WTC11 (cell line): ENCODE measurements around the gene FNDC11. TPM values are rescaled to one million over a fixed set of nuclear protein-coding genes. Genes with fewer than 3 reads are reported as not detected.

ENCODE experiments used
- ATAC-seq: fragments of 200-7000 bp; cut with Tn5 transposase; 2 replicates; pipeline ENCODE4 v1.10.0; 2021; ENCODE audit warnings: mild to moderate bottlenecking, moderate library complexity
- CTCF ChIA-PET: fragments of 300-600 bp; sonication (Branson Sonifier 250); formaldehyde crosslinking; loops from one replicate; lab custom pipeline; 2021; ENCODE audit warnings: antibody characterized with exemption; lab: Charles Lee
- POLR2A ChIA-PET: fragments of 350-600 bp; sonication (Branson Sonifier 250); formaldehyde crosslinking; loops from one replicate; lab custom pipeline; 2021; ENCODE audit warnings: antibody characterized with exemption; lab: Charles Lee
- DNase-seq: peaks from one replicate; pipeline ENCODE4 v3.0.0; 2021; ENCODE audit warnings: low spot score
- H3K27ac Mint-ChIP-seq: 2 replicates; pipeline ENCODE4 v1.8.0; 2021; ENCODE audit warnings: mixed read lengths
- H3K27me3 Mint-ChIP-seq: 2 replicates; pipeline ENCODE4 v1.8.0; 2021; ENCODE audit warnings: low read depth, mild to moderate bottlenecking, moderate library complexity, mixed read lengths
- H3K36me3 Mint-ChIP-seq: 2 replicates; pipeline ENCODE4 v1.8.0; 2021; ENCODE audit warnings: mixed read lengths
- H3K4me1 Mint-ChIP-seq: 2 replicates; pipeline ENCODE4 v1.8.0; 2022; ENCODE audit warnings: mixed read lengths
- H3K4me3 Mint-ChIP-seq: 2 replicates; pipeline ENCODE4 v1.8.0; 2021; ENCODE audit warnings: mild to moderate bottlenecking, moderate library complexity, mixed read lengths
- H3K9me3 Mint-ChIP-seq: 2 replicates; pipeline ENCODE4 v1.8.0; 2021; ENCODE audit warnings: mixed read lengths
- CTCF ChIP-seq: fragments of 200-600 bp; IDR thresholded peaks from 2 replicates; pipeline ENCODE4 v1.8.0; 2022; ENCODE audit warnings: antibody characterized with exemption
- ESRRA ChIP-seq: sonication (generic); formaldehyde crosslinking; IDR thresholded peaks from 2 replicates; pipeline ENCODE4 v1.8.1; 2022; ENCODE audit warnings: mild to moderate bottlenecking, missing genetic modification reagents, borderline replicate concordance
- ETV6 ChIP-seq: sonication (generic); formaldehyde crosslinking; IDR thresholded peaks from 2 replicates; pipeline ENCODE4 v1.8.1; 2022; ENCODE audit warnings: mild to moderate bottlenecking, missing genetic modification reagents
- FOXP4 ChIP-seq: sonication (generic); formaldehyde crosslinking; IDR thresholded peaks from 2 replicates; pipeline ENCODE4 v1.8.0; 2022; ENCODE audit warnings: mild to moderate bottlenecking, missing genetic modification reagents
- HMGA2 ChIP-seq: fragments of 250-450 bp; sonication (Bioruptor Pico); IDR thresholded peaks from 2 replicates; pipeline ENCODE4 v1.4.0; 2021; ENCODE audit warnings: mild to moderate bottlenecking, moderate library complexity
- IRF2 ChIP-seq: sonication (generic); formaldehyde crosslinking; IDR thresholded peaks from 2 replicates; pipeline ENCODE4 v1.8.0; 2022; ENCODE audit warnings: low read depth, missing genetic modification reagents, borderline replicate concordance
- JAZF1 ChIP-seq: fragments of 250-450 bp; sonication (Bioruptor Pico); IDR thresholded peaks from 2 replicates; pipeline ENCODE4 v1.9.0; 2021; ENCODE audit warnings: moderate library complexity, mild to moderate bottlenecking, inconsistent platforms
- KAT7 ChIP-seq: sonication (generic); formaldehyde crosslinking; IDR thresholded peaks from 2 replicates; pipeline ENCODE4 v1.8.1; 2023; ENCODE audit warnings: missing genetic modification reagents, mild to moderate bottlenecking, borderline replicate concordance
- MYBL2 ChIP-seq: sonication (generic); formaldehyde crosslinking; IDR thresholded peaks from 2 replicates; pipeline ENCODE4 v1.8.1; 2023; ENCODE audit warnings: mild to moderate bottlenecking, moderate library complexity, missing genetic modification reagents
- NFE2L1 ChIP-seq: sonication (generic); formaldehyde crosslinking; IDR thresholded peaks from 2 replicates; pipeline ENCODE4 v1.8.1; 2023; ENCODE audit warnings: missing genetic modification reagents
- NFYB ChIP-seq: sonication (generic); formaldehyde crosslinking; conservative IDR thresholded peaks from 2 replicates; pipeline ENCODE4 v1.8.0; 2022; ENCODE audit warnings: low read depth, missing genetic modification reagents
- NR3C1 ChIP-seq: sonication (generic); formaldehyde crosslinking; conservative IDR thresholded peaks from 2 replicates; pipeline ENCODE4 v1.8.1; 2023; ENCODE audit warnings: low read depth, mild to moderate bottlenecking, missing genetic modification reagents
- OVOL2 ChIP-seq: fragments of 250-450 bp; sonication (Bioruptor Pico); IDR thresholded peaks from 2 replicates; pipeline ENCODE4 v1.9.0; 2021; ENCODE audit warnings: mild to moderate bottlenecking, borderline replicate concordance
- RORB ChIP-seq: fragments of 250-450 bp; sonication (Bioruptor Pico); IDR thresholded peaks from 2 replicates; pipeline ENCODE4 v1.9.0; 2021; ENCODE audit warnings: mild to moderate bottlenecking
- SOX15 ChIP-seq: fragments of 250-450 bp; sonication (Bioruptor Pico); IDR thresholded peaks from 2 replicates; pipeline ENCODE4 v1.9.0; 2021; ENCODE audit warnings: mild to moderate bottlenecking
- STAT6 ChIP-seq: sonication (generic); formaldehyde crosslinking; conservative IDR thresholded peaks from 2 replicates; pipeline ENCODE4 v1.8.1; 2023; ENCODE audit warnings: mild to moderate bottlenecking, low read depth, missing genetic modification reagents, moderate library complexity
- TEAD1 ChIP-seq: sonication (generic); formaldehyde crosslinking; IDR thresholded peaks from 2 replicates; pipeline ENCODE4 v1.8.0; 2022; ENCODE audit warnings: mild to moderate bottlenecking, missing genetic modification reagents
- ZNF232 ChIP-seq: sonication (generic); formaldehyde crosslinking; IDR thresholded peaks from 2 replicates; pipeline ENCODE4 v1.8.0; 2022; ENCODE audit warnings: mild to moderate bottlenecking, missing genetic modification reagents
- ZSCAN18 ChIP-seq: fragments of 250-450 bp; sonication (Bioruptor Pico); IDR thresholded peaks from 2 replicates; pipeline ENCODE4 v2.1.2; 2022; ENCODE audit warnings: mild to moderate bottlenecking, moderate library complexity
- total RNA-seq: library from RNA; stranded (reverse); gene quantifications from 3 replicates; pipeline ENCODE4 v1.2.3, GENCODE V29; 2021
- TF ChIP-seq, protein P1 (sequence below): sonication (generic); formaldehyde crosslinking; conservative IDR thresholded peaks from 2 replicates; pipeline ENCODE4 v1.8.1; 2022; ENCODE audit warnings: mild to moderate bottlenecking, missing genetic modification reagents
- TF ChIP-seq, protein P2 (sequence below): sonication (generic); formaldehyde crosslinking; IDR thresholded peaks from 2 replicates; pipeline ENCODE4 v1.8.1; 2022; ENCODE audit warnings: low read depth, mild to moderate bottlenecking, moderate library complexity, missing genetic modification reagents, borderline replicate concordance

FNDC11 gene
- total RNA-seq, 1 experiment from 2014 or later, result 3.8 TPM

DNA sequence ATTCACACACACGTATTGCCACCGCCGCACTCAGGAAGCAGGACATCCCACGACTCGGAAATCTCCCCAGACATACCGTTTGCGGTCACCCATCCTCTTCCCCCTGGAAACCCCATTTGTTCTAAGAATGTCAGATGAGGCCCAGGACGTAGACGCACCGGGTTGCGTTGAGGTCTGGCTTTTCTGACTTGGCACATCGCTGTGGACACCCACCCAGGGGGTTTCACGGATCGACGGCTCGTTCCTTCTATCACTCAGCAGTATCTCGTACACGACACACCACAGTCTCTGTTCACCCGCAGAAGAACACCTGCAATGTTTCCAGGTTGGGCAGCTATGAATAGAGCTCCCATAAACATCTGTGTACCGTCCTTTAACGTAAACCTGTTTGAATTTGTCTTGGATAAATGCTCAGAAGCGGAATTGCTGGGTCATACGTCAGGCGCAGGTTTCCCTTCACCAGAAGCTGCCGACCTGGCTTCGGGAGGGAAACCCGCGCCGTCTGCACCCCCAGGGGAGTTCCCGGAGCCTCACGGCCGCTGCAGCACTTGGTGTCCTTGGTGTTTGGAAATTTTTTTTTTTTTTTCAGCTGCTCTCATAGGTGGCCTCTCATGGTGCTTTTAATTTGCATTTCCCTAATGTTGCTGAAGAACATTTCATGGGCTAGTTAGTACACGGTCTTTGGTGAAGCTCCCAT is 45.7 kb upstream of the FNDC11 start:
- H3K27me3 Mint-ChIP-seq, result peaks cover 27% of the 10 kb centered on the region

GRCh38 chr20:63509088-63509564 is 44.8 kb upstream of the FNDC11 start:
- H3K4me1 Mint-ChIP-seq, result no peaks in the 10 kb centered on the region
- H3K4me3 Mint-ChIP-seq, result no peak overlapping the region
- peaks cover 22% of the 10 kb centered on the region for H3K27me3 Mint-ChIP-seq
- ChIA-PET CTCF (interaction anchor here (0.6 to 2.2 kb wide), 2 partner anchors 13 to 674 kb away, joined by 3 to 6 read pairs; no protein-coding TSS in a partner anchor), POLR2A (no interaction called here)
- H3K9me3 Mint-ChIP-seq, result peaks cover 10% of the 10 kb centered on the region
- ATAC-seq (no peak), DNase-seq (no peak)
- no peak overlapping the region for H3K27ac Mint-ChIP-seq
- 0 out of 2 replicates have a peak, but pooled peaks cover 2% of the 10 kb centered on the region for H3K36me3 Mint-ChIP-seq
- no peak for TF ChIP-seq MYBL2 (CRISPR knock-in tag)
- TF ChIP-seq CTCF, result no peak
- no peak for TF ChIP-seq JAZF1 (CRISPR knock-in tag)
- TF ChIP-seq NFYB (CRISPR knock-in tag), result no peak
- TF ChIP-seq, protein P1, sequence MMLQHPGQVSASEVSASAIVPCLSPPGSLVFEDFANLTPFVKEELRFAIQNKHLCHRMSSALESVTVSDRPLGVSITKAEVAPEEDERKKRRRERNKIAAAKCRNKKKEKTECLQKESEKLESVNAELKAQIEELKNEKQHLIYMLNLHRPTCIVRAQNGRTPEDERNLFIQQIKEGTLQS (CRISPR knock-in tag), result no peak
- TF ChIP-seq OVOL2 (CRISPR knock-in tag), result no peak
- no peak for TF ChIP-seq TEAD1
- TF ChIP-seq ESRRA, result no peak
- TF ChIP-seq, all 79 proteins: peak for 0

More for the DNA sequence above, 45.7 kb upstream of the FNDC11 start:
- H3K27ac Mint-ChIP-seq, result no peak overlapping the region
- ATAC-seq, result no peak
- no peak for DNase-seq
- TF ChIP-seq, protein P2, sequence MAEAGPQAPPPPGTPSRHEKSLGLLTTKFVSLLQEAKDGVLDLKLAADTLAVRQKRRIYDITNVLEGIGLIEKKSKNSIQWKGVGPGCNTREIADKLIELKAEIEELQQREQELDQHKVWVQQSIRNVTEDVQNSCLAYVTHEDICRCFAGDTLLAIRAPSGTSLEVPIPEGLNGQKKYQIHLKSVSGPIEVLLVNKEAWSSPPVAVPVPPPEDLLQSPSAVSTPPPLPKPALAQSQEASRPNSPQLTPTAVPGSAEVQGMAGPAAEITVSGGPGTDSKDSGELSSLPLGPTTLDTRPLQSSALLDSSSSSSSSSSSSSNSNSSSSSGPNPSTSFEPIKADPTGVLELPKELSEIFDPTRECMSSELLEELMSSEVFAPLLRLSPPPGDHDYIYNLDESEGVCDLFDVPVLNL (CRISPR knock-in tag), result no peak
- TF ChIP-seq HMGA2 (no peak), SOX15 (CRISPR knock-in tag) (no peak)
- TF ChIP-seq, all 79 proteins: peak for 0
- H3K9me3 Mint-ChIP-seq, result peaks cover 10% of the 10 kb centered on the region
- H3K4me3 Mint-ChIP-seq, result no peak overlapping the region
- H3K4me1 Mint-ChIP-seq, result no peaks in the 10 kb centered on the region
- ChIA-PET CTCF (interaction anchor here (0.6 to 2.2 kb wide), 3 partner anchors 11 to 675 kb away, joined by 3 to 6 read pairs (median 3); no protein-coding TSS in a partner anchor), POLR2A (interaction anchor here (0.6 to 0.7 kb wide), 2 partner anchors 28 to 231 kb away, joined by 3 to 5 read pairs; no protein-coding TSS in a partner anchor)
- 0 out of 2 replicates have a peak, but pooled peaks cover 2% of the 10 kb centered on the region for H3K36me3 Mint-ChIP-seq

DNA sequence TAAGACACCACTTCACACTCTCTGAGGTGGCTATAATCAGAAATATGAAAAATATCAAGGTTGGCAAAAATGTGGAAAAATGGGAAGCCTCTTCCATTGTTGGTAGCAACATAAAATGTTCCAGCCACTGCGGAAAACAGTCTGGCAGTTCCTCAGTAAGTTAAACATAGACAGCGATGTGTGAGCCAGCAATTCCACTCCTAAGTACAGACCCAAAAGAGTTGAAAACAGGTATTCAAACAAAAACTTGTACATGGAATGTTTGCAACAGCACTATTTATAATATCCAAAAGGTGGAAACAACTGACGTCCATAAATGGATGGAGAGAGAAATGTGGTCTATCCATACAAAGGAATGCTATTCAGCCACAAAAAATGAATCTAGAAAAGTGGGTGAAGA is 40.8 kb upstream of the FNDC11 start:
- ATAC-seq (no peak), DNase-seq (no peak)
- Mint-ChIP-seq H3K27me3 (peaks cover 7% of the 10 kb centered on the region), H3K4me3 (no peak overlapping the region), H3K9me3 (peaks cover 6% of the 10 kb centered on the region; the same call in 1 of the 2 replicates), H3K36me3 (no peaks in the 10 kb centered on the region), H3K27ac (no peak overlapping the region), H3K4me1 (0 out of 2 replicates have a peak, but pooled peaks cover under 1% of the 10 kb centered on the region)
- POLR2A ChIA-PET, result no interaction called here
- CTCF ChIA-PET, result no interaction called here
- TF ChIP-seq STAT6 (CRISPR knock-in tag) (no peak), FOXP4 (CRISPR knock-in tag) (no peak), RORB (CRISPR knock-in tag) (no peak), NR3C1 (no peak), ZNF232 (CRISPR knock-in tag) (no peak), NFYB (CRISPR knock-in tag) (no peak), NFE2L1 (CRISPR knock-in tag) (no peak), ETV6 (CRISPR knock-in tag) (no peak), ZSCAN18 (CRISPR knock-in tag) (no peak), IRF2 (CRISPR knock-in tag) (no peak), KAT7 (CRISPR knock-in tag) (no peak)
